GM12878 (cell line): ENCODE data around the gene DNAH8.

Experiments used
- IKZF1 ChIP-seq: fragments of 450-650 bp; conservative IDR thresholded peaks from 2 replicates; pipeline ENCODE4 v1.6.1; 2017; ENCODE audit warnings: antibody characterized with exemption, mild to moderate bottlenecking
- ZSCAN29 ChIP-seq: fragments of 450-650 bp; IDR thresholded peaks from 2 replicates; pipeline ENCODE4 v1.6.1; 2017; ENCODE audit warnings: mild to moderate bottlenecking, moderate library complexity
- TF ChIP-seq, protein P1 (sequence below): fragments of 150-350 bp; IDR thresholded peaks from 2 replicates; pipeline ENCODE4 v1.6.1; 2016; ENCODE audit warnings: low read depth, low read length
- TF ChIP-seq, protein P2 (sequence below), 3 experiments: IDR thresholded peaks in 2 of 3; conservative IDR thresholded peaks in 1 of 3; 2 replicates each; pipeline ENCODE4 v1.5.1; 2011; ENCODE audit warnings: low read depth in 3 of 3, low read length in 3 of 3, mild to moderate bottlenecking in 3 of 3, control low read depth in 2 of 3, moderate library complexity in 2 of 3, inconsistent platforms in 1 of 3, mixed read lengths in 1 of 3; ENCODE audit not compliant: control insufficient read depth in 2 of 3, insufficient read depth in 1 of 3; ENCODE audit errors: extremely low read depth in 1 of 3

GRCh38 chr6:38860041-38860440 is 144.9 kb downstream of the DNAH8 start:
- TF ChIP-seq IKZF1 (no peak), ZSCAN29 (no peak)
- TF ChIP-seq, protein P1, sequence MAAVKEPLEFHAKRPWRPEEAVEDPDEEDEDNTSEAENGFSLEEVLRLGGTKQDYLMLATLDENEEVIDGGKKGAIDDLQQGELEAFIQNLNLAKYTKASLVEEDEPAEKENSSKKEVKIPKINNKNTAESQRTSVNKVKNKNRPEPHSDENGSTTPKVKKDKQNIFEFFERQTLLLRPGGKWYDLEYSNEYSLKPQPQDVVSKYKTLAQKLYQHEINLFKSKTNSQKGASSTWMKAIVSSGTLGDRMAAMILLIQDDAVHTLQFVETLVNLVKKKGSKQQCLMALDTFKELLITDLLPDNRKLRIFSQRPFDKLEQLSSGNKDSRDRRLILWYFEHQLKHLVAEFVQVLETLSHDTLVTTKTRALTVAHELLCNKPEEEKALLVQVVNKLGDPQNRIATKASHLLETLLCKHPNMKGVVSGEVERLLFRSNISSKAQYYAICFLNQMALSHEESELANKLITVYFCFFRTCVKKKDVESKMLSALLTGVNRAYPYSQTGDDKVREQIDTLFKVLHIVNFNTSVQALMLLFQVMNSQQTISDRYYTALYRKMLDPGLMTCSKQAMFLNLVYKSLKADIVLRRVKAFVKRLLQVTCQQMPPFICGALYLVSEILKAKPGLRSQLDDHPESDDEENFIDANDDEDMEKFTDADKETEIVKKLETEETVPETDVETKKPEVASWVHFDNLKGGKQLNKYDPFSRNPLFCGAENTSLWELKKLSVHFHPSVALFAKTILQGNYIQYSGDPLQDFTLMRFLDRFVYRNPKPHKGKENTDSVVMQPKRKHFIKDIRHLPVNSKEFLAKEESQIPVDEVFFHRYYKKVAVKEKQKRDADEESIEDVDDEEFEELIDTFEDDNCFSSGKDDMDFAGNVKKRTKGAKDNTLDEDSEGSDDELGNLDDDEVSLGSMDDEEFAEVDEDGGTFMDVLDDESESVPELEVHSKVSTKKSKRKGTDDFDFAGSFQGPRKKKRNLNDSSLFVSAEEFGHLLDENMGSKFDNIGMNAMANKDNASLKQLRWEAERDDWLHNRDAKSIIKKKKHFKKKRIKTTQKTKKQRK, result no peak
- TF ChIP-seq, protein P2, sequence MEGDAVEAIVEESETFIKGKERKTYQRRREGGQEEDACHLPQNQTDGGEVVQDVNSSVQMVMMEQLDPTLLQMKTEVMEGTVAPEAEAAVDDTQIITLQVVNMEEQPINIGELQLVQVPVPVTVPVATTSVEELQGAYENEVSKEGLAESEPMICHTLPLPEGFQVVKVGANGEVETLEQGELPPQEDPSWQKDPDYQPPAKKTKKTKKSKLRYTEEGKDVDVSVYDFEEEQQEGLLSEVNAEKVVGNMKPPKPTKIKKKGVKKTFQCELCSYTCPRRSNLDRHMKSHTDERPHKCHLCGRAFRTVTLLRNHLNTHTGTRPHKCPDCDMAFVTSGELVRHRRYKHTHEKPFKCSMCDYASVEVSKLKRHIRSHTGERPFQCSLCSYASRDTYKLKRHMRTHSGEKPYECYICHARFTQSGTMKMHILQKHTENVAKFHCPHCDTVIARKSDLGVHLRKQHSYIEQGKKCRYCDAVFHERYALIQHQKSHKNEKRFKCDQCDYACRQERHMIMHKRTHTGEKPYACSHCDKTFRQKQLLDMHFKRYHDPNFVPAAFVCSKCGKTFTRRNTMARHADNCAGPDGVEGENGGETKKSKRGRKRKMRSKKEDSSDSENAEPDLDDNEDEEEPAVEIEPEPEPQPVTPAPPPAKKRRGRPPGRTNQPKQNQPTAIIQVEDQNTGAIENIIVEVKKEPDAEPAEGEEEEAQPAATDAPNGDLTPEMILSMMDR (IDR thresholded peaks at IDR 0.05 in 2 of 3, conservative IDR thresholded peaks at IDR 0.05 in 1 of 3; ENCODE audit: control insufficient read depth in 2 of 3, extremely low read depth in 1 of 3, insufficient read depth in 1 of 3, low read depth in 3 of 3, low read length in 3 of 3), result no peak
